WTC11 (cell line): ENCODE data around the gene PSMD1.
"Not testable (repeated sequence)": the region's sequence is repeated elsewhere in the genome, so short reads cannot be mapped to it uniquely, and the experiment has no call there.

Source experiments
- ATF6 ChIP-seq: sonication (generic); formaldehyde crosslinking; IDR thresholded peaks from 2 replicates; pipeline ENCODE4 v1.8.1; 2023; ENCODE audit warnings: mild to moderate bottlenecking, missing genetic modification reagents
- ETV6 ChIP-seq: sonication (generic); formaldehyde crosslinking; IDR thresholded peaks from 2 replicates; pipeline ENCODE4 v1.8.1; 2022; ENCODE audit warnings: mild to moderate bottlenecking, missing genetic modification reagents
- FOXK1 ChIP-seq: sonication (generic); formaldehyde crosslinking; IDR thresholded peaks from 2 replicates; pipeline ENCODE4 v1.8.0; 2022; ENCODE audit warnings: mild to moderate bottlenecking, moderate library complexity, missing genetic modification reagents
- GTF2I ChIP-seq: fragments of 250-450 bp; sonication (Bioruptor Pico); conservative IDR thresholded peaks from 2 replicates; pipeline ENCODE4 v1.4.0; 2021; ENCODE audit warnings: mild to moderate bottlenecking
- MAX ChIP-seq: sonication (generic); formaldehyde crosslinking; IDR thresholded peaks from 2 replicates; pipeline ENCODE4 v1.8.0; 2022; ENCODE audit warnings: mild to moderate bottlenecking, missing genetic modification reagents
- NFYB ChIP-seq: sonication (generic); formaldehyde crosslinking; conservative IDR thresholded peaks from 2 replicates; pipeline ENCODE4 v1.8.0; 2022; ENCODE audit warnings: low read depth, missing genetic modification reagents
- SMAD3 ChIP-seq: sonication (generic); formaldehyde crosslinking; IDR thresholded peaks from 2 replicates; pipeline ENCODE4 v1.8.0; 2022; ENCODE audit warnings: missing genetic modification reagents, mild to moderate bottlenecking, borderline replicate concordance
- USF2 ChIP-seq: sonication (generic); formaldehyde crosslinking; IDR thresholded peaks from 2 replicates; pipeline ENCODE4 v1.8.1; 2023; ENCODE audit warnings: mild to moderate bottlenecking, missing genetic modification reagents, moderate library complexity
- ZNF232 ChIP-seq: sonication (generic); formaldehyde crosslinking; IDR thresholded peaks from 2 replicates; pipeline ENCODE4 v1.8.0; 2022; ENCODE audit warnings: mild to moderate bottlenecking, missing genetic modification reagents
- TF ChIP-seq, protein P1 (sequence below): fragments of 200-600 bp; IDR thresholded peaks from 2 replicates; pipeline ENCODE4 v1.8.0; 2022; ENCODE audit warnings: antibody characterized with exemption

GRCh38 chr2:231100321-231100720, 43.7 kb downstream of the PSMD1 start:
- TF ChIP-seq, protein P1, sequence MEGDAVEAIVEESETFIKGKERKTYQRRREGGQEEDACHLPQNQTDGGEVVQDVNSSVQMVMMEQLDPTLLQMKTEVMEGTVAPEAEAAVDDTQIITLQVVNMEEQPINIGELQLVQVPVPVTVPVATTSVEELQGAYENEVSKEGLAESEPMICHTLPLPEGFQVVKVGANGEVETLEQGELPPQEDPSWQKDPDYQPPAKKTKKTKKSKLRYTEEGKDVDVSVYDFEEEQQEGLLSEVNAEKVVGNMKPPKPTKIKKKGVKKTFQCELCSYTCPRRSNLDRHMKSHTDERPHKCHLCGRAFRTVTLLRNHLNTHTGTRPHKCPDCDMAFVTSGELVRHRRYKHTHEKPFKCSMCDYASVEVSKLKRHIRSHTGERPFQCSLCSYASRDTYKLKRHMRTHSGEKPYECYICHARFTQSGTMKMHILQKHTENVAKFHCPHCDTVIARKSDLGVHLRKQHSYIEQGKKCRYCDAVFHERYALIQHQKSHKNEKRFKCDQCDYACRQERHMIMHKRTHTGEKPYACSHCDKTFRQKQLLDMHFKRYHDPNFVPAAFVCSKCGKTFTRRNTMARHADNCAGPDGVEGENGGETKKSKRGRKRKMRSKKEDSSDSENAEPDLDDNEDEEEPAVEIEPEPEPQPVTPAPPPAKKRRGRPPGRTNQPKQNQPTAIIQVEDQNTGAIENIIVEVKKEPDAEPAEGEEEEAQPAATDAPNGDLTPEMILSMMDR = not testable (repeated sequence)
- TF ChIP-seq MAX (CRISPR knock-in tag); USF2 (CRISPR knock-in tag); SMAD3 (CRISPR knock-in tag); ZNF232 (CRISPR knock-in tag); GTF2I (CRISPR knock-in tag); NFYB (CRISPR knock-in tag); FOXK1; ATF6 (CRISPR knock-in tag); ETV6: not testable (repeated sequence)
